ENCODE data around the gene CABYR. TPM values are rescaled to one million over a fixed set of nuclear protein-coding genes. Genes with fewer than 3 reads are reported as not detected.

Gene CABYR
- total RNA-seq, 1 donor from 2014 or later: 0.74 TPM

GRCh38 chr18:24187689-24188088 is 48.8 kb downstream of the CABYR start:
- H3K27ac ChIP-seq: no peak overlapping the region
- no peak overlapping the region for H3K4me3 ChIP-seq
- TF ChIP-seq POLR2AphosphoS5 (IDR thresholded peaks at IDR 0.05; ENCODE audit: insufficient read depth in 1 of 2, low read depth in 1 of 2) (no peak), POLR2A (IDR thresholded peaks at IDR 0.05) (no peak), CTCF (IDR thresholded peaks at IDR 0.05) (no peak)
- H3K9me3 ChIP-seq: no peaks in the 10 kb centered on the region
- H3K27me3 ChIP-seq: no peaks in the 10 kb centered on the region
- intact Hi-C loops (cut with DNase I): no loop called here
- no peak for DNase-seq (ENCODE audit: extremely low spot score in 2 of 2)
- H3K36me3 ChIP-seq: no peaks in the 10 kb centered on the region
- H3K4me1 ChIP-seq: no peaks in the 10 kb centered on the region

- DNase-seq (ENCODE audit: extremely low spot score in 2 of 2): no peak
- intact Hi-C loops (cut with DNase I): no loop called here
- Histone ChIP-seq H3K36me3 (no peaks in the 10 kb centered on the region), H3K27me3 (no peaks in the 10 kb centered on the region), H3K4me3 (no peak overlapping the region), H3K4me1 (no peaks in the 10 kb centered on the region), H3K9me3 (no peaks in the 10 kb centered on the region), H3K27ac (no peak overlapping the region)
- TF ChIP-seq CTCF (IDR thresholded peaks at IDR 0.05) (no peak), POLR2AphosphoS5 (IDR thresholded peaks at IDR 0.05; ENCODE audit: insufficient read depth in 1 of 2, low read depth in 1 of 2) (no peak), POLR2A (IDR thresholded peaks at IDR 0.05) (no peak)
Observed at GRCh38 chr18:24188120-24188519, 49.3 kb downstream of the CABYR start.

GRCh38 chr18:24189007-24189528 is 50.2 kb downstream of the CABYR start:
- no peak for DNase-seq (ENCODE audit: extremely low spot score in 2 of 2)
- TF ChIP-seq POLR2A (IDR thresholded peaks at IDR 0.05) (no peak), CTCF (IDR thresholded peaks at IDR 0.05) (no peak), POLR2AphosphoS5 (IDR thresholded peaks at IDR 0.05; ENCODE audit: insufficient read depth in 1 of 2, low read depth in 1 of 2) (no peak)
- no peak overlapping the region for H3K27ac ChIP-seq
- H3K4me3 ChIP-seq: no peak overlapping the region
- H3K36me3 ChIP-seq: no peaks in the 10 kb centered on the region
- no peaks in the 10 kb centered on the region for H3K9me3 ChIP-seq
- no peaks in the 10 kb centered on the region for H3K27me3 ChIP-seq
- H3K4me1 ChIP-seq: no peaks in the 10 kb centered on the region
- intact Hi-C loops (cut with DNase I): no loop called here

- no peak for DNase-seq (ENCODE audit: extremely low spot score in 2 of 2)
- Histone ChIP-seq H3K4me1 (no peaks in the 10 kb centered on the region), H3K27me3 (no peaks in the 10 kb centered on the region), H3K27ac (no peak overlapping the region), H3K36me3 (no peaks in the 10 kb centered on the region), H3K9me3 (no peaks in the 10 kb centered on the region), H3K4me3 (no peak overlapping the region)
- TF ChIP-seq POLR2A (IDR thresholded peaks at IDR 0.05) (no peak), POLR2AphosphoS5 (IDR thresholded peaks at IDR 0.05; ENCODE audit: insufficient read depth in 1 of 2, low read depth in 1 of 2) (no peak), CTCF (IDR thresholded peaks at IDR 0.05) (no peak)
- intact Hi-C loops (cut with DNase I): no loop called here
Observed at GRCh38 chr18:24189664-24190346, 50.9 kb downstream of the CABYR start.

- no peak overlapping the region for H3K27ac ChIP-seq
- H3K4me3 ChIP-seq: no peak overlapping the region
- no peaks in the 10 kb centered on the region for H3K27me3 ChIP-seq
- TF ChIP-seq POLR2A (IDR thresholded peaks at IDR 0.05) (no peak), POLR2AphosphoS5 (IDR thresholded peaks at IDR 0.05; ENCODE audit: insufficient read depth in 1 of 2, low read depth in 1 of 2) (no peak), CTCF (IDR thresholded peaks at IDR 0.05) (no peak)
- H3K9me3 ChIP-seq: no peaks in the 10 kb centered on the region
- intact Hi-C loops (cut with DNase I): no loop called here
- no peaks in the 10 kb centered on the region for H3K36me3 ChIP-seq
- DNase-seq (ENCODE audit: extremely low spot score in 2 of 2): no peak
- H3K4me1 ChIP-seq: no peaks in the 10 kb centered on the region
Observed at GRCh38 chr18:24190590-24190989, 51.7 kb downstream of the CABYR start.
